ENCODE results near the gene ARAP2.

ARAP2 gene

GRCh38 chr4:36218121-36218520, 26.2 kb downstream of the ARAP2 start:
- DNase-seq = no peak

GRCh38 chr4:36215627-36216026, 28.7 kb downstream of the ARAP2 start:
- no peak for DNase-seq

- no peak for DNase-seq
Observed at GRCh38 chr4:36214735-36215485, 29.4 kb downstream of the ARAP2 start.

GRCh38 chr4:36213977-36214376, 30.3 kb downstream of the ARAP2 start:
- DNase-seq = no peak

GRCh38 chr4:36211084-36211483, 33.2 kb downstream of the ARAP2 start:
- DNase-seq = no peak

GRCh38 chr4:36209941-36210649, 34.2 kb downstream of the ARAP2 start:
- no peak for DNase-seq

GRCh38 chr4:36208893-36209473, 35.3 kb downstream of the ARAP2 start:
- no peak for DNase-seq

GRCh38 chr4:36207831-36208520, 36.3 kb downstream of the ARAP2 start:
- no peak for DNase-seq

GRCh38 chr4:36207367-36207766, 36.9 kb downstream of the ARAP2 start:
- DNase-seq = no peak

GRCh38 chr4:36206603-36207311, 37.6 kb downstream of the ARAP2 start:
- DNase-seq = no peak

GRCh38 chr4:36206012-36206411, 38.3 kb downstream of the ARAP2 start:
- DNase-seq = no peak

GRCh38 chr4:36198861-36199260, 45.5 kb downstream of the ARAP2 start:
- no peak for DNase-seq

GRCh38 chr4:36198068-36198808, 46.1 kb downstream of the ARAP2 start:
- no peak for DNase-seq

GRCh38 chr4:36197501-36197900, 46.8 kb downstream of the ARAP2 start:
- no peak for DNase-seq

GRCh38 chr4:36196145-36196913, 48.0 kb downstream of the ARAP2 start:
- DNase-seq = no peak

- DNase-seq = no peak
Observed at GRCh38 chr4:36192922-36193321, 51.4 kb downstream of the ARAP2 start.

GRCh38 chr4:36189511-36190226, 54.6 kb downstream of the ARAP2 start:
- no peak for DNase-seq

- DNase-seq = no peak
Observed at GRCh38 chr4:36187723-36188333, 56.5 kb downstream of the ARAP2 start.

- DNase-seq = no peak
Observed at GRCh38 chr4:36183665-36184393, 60.5 kb downstream of the ARAP2 start.
